ENCODE results near the gene MTLN.
"Not testable (repeated sequence)": the region's sequence is repeated elsewhere in the genome, so short reads cannot be mapped to it uniquely, and the experiment has no call there.

The MTLN gene

GRCh38 chr2:110198016-110198415 is 14.3 kb downstream of the MTLN start:
- DNase-seq = no peak

DNA sequence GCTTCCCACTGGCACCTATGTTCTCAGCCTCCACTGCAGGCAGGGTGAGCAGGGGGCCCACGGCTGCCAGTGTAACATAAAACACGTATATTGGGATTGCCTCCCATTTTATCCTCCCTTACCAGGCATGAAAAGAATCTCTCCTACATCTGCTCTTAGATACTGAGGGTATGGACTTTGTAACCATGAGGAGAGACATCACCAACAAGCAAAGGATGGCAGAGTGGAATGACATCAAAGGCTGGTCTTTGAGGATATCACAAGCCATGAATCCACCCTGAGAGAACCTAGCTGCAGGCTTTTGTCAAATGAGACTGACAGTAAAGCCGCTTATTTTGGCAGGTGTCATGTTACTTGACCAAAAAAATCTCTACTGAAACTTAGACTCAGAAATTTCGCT is 14.9 kb downstream of the MTLN start:
- no peak for DNase-seq

GRCh38 chr2:110190169-110190568 is 22.2 kb downstream of the MTLN start:
- not testable (repeated sequence) for DNase-seq

GRCh38 chr2:110182449-110182848 is 29.9 kb downstream of the MTLN start:
- no peak for DNase-seq

GRCh38 chr2:110180036-110180435 is 32.3 kb downstream of the MTLN start:
- no peak for DNase-seq

DNA sequence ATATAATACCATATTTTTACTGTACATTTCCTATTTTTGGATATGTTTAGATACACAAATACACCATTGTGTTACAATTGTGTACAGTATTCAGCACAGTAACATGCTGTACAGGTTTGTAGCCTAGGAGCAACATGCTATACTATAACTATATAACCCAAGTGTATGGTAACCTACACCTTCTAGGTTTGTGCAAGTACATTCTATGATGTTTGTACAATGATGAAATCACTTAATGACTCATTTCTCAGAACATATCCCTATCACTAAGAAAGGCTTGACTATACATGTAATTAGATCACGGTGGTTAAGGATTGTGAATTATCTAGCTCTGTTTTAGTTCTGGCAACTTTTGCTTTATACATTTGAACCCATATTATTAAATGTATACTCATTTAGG is 38.8 kb downstream of the MTLN start:
- no peak for DNase-seq

GRCh38 chr2:110172506-110172905 is 39.8 kb downstream of the MTLN start:
- no peak for DNase-seq

DNA sequence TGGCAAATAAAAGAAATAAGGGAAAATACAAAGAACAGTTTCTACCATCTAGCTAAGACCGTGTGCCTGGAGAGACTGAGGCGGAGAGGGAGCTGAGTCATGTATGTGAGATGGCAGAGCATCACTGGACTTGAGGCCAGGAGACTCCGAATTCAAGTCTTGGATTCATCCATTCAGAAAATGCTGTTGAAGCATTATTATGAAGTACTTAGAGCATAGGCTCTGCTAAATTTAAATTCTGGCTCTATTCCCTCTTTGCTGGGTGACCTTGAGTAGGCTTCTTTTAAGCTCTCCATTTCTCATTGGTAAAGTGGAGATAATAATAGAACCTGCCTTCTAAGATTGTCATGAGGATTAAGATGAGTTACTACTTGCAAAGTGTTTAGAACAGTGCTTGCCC is 42.2 kb downstream of the MTLN start:
- no peak for DNase-seq

- DNase-seq = no peak
Observed at GRCh38 chr2:110167326-110168000, 44.9 kb downstream of the MTLN start.

DNA sequence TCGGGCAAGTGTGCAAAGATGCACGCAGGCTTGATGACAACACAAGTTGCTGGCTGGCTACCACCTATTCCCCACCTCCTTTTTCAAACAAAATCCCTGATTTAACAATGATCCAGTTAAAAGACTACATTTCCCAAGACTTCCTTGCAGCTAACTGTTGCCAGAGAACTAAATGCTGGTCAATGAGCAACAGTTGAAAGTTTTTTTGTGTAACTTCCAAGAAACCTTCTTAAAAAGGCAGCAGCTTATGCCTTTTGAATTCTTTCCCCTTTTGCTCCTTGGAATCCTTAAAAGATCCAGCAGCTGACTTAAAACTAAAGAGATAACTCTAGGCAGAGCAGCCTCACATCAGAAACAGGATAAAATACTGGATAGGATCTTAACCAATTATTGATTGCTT is 46.1 kb downstream of the MTLN start:
- DNase-seq = no peak
